MCF 10A (cell line): ENCODE data around the gene TTC23. TPM values are rescaled to one million over a fixed set of nuclear protein-coding genes. Genes with fewer than 3 reads are reported as not detected.

ENCODE experiments used
- BruUV-seq: library from RNA; stranded (reverse); fragments of 400-500 nt; replicated peaks from 2 replicates; lab custom pipeline; 2021; lab: Mats Ljungman, UMichigan
- CTCF ChIA-PET: fragments of 300-600 bp; sonication (Branson Sonifier 250); formaldehyde crosslinking; extraction: SDS; loops from one replicate; lab custom pipeline; 2021; ENCODE audit warnings: antibody characterized with exemption, inconsistent platforms; lab: Yijun Ruan, JAX
- POLR2A ChIA-PET: fragments of 300-600, 350-650 bp; sonication (Branson Sonifier 250); formaldehyde crosslinking; extraction: SDS; loops from one replicate; lab custom pipeline; 2020; ENCODE audit warnings: antibody characterized with exemption, inconsistent platforms; lab: Yijun Ruan, JAX
- DNase-seq: peaks from one replicate; pipeline ENCODE4 v3.0.0-alpha.2; 2018; ENCODE audit not compliant: unreplicated experiment
- H3K27ac Mint-ChIP-seq: one replicate; pipeline ENCODE4 v1.8.0; 2022; ENCODE audit warnings: mild to moderate bottlenecking, low read depth, mixed read lengths; ENCODE audit not compliant: unreplicated experiment
- H3K27me3 Mint-ChIP-seq: one replicate; pipeline ENCODE4 v1.8.0; 2022; ENCODE audit warnings: mixed read lengths; ENCODE audit not compliant: insufficient read depth, unreplicated experiment
- H3K36me3 Mint-ChIP-seq: one replicate; pipeline ENCODE4 v1.8.0; 2022; ENCODE audit warnings: mild to moderate bottlenecking, moderate library complexity, mixed read lengths; ENCODE audit not compliant: insufficient read depth, unreplicated experiment
- H3K4me1 Mint-ChIP-seq: one replicate; pipeline ENCODE4 v1.8.0; 2022; ENCODE audit warnings: mixed read lengths; ENCODE audit not compliant: insufficient read depth, unreplicated experiment
- H3K4me3 Mint-ChIP-seq: one replicate; pipeline ENCODE4 v1.8.0; 2022; ENCODE audit warnings: mild to moderate bottlenecking, moderate library complexity, mixed read lengths; ENCODE audit not compliant: unreplicated experiment
- H3K9me3 Mint-ChIP-seq: one replicate; pipeline ENCODE4 v1.8.0; 2022; ENCODE audit warnings: mixed read lengths; ENCODE audit not compliant: unreplicated experiment
- intact Hi-C: fragments of 100-400 bp; cut with micrococcal nuclease; formaldehyde crosslinking; loops from 2 replicates; pipeline ENCODE4 v1.14.1; 2022
- total RNA-seq: library from RNA; stranded (reverse); gene quantifications from 2 replicates; pipeline ENCODE4 v1.2.3, GENCODE V29; 2022
- TF ChIP-seq, protein P1 (sequence below): fragments of 200-600 bp; IDR thresholded peaks from one replicate; pipeline ENCODE4 v1.8.0; 2022; ENCODE audit warnings: antibody characterized with exemption, mild to moderate bottlenecking; ENCODE audit not compliant: unreplicated experiment

TTC23 gene
- total RNA-seq, 1 experiment from 2014 or later = 15.1 TPM

DNA sequence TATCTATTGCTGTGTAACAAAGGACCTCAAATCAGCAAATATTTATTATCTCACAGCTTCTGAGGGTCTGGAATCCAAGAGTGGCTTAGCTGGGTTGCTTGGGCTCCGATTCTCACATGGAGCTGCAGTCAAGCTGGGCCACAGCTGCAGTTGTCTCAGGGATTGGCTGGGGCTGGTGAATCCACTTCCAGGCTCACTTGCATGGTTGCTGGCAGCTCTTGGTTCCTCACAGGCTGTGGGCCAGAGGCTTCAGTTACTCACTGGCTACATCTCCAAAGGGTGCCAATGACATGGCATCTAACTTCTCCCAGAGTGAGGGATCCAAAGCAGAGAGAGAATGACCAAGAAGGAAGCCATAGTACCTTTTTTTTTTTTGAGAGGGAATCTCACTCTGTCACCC, 158.4 kb downstream of the TTC23 start:
- TF ChIP-seq, protein P1, sequence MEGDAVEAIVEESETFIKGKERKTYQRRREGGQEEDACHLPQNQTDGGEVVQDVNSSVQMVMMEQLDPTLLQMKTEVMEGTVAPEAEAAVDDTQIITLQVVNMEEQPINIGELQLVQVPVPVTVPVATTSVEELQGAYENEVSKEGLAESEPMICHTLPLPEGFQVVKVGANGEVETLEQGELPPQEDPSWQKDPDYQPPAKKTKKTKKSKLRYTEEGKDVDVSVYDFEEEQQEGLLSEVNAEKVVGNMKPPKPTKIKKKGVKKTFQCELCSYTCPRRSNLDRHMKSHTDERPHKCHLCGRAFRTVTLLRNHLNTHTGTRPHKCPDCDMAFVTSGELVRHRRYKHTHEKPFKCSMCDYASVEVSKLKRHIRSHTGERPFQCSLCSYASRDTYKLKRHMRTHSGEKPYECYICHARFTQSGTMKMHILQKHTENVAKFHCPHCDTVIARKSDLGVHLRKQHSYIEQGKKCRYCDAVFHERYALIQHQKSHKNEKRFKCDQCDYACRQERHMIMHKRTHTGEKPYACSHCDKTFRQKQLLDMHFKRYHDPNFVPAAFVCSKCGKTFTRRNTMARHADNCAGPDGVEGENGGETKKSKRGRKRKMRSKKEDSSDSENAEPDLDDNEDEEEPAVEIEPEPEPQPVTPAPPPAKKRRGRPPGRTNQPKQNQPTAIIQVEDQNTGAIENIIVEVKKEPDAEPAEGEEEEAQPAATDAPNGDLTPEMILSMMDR = no peak
- no peaks in the 10 kb centered on the region for H3K36me3 Mint-ChIP-seq
- no peak overlapping the region for H3K4me3 Mint-ChIP-seq
- intact Hi-C loops = no loop called here
- BruUV-seq = no TSS peak
- no peak overlapping the region for H3K27ac Mint-ChIP-seq
- H3K27me3 Mint-ChIP-seq = peaks cover 30% of the 10 kb centered on the region
- ChIA-PET CTCF (interaction anchor here (4.4 kb wide), 1 partner anchor 11 kb away, joined by 28 read pairs; no protein-coding TSS in a partner anchor), POLR2A (no interaction called here)
- no peaks in the 10 kb centered on the region for H3K4me1 Mint-ChIP-seq
- no peaks in the 10 kb centered on the region for H3K9me3 Mint-ChIP-seq
- DNase-seq = no peak

DNA sequence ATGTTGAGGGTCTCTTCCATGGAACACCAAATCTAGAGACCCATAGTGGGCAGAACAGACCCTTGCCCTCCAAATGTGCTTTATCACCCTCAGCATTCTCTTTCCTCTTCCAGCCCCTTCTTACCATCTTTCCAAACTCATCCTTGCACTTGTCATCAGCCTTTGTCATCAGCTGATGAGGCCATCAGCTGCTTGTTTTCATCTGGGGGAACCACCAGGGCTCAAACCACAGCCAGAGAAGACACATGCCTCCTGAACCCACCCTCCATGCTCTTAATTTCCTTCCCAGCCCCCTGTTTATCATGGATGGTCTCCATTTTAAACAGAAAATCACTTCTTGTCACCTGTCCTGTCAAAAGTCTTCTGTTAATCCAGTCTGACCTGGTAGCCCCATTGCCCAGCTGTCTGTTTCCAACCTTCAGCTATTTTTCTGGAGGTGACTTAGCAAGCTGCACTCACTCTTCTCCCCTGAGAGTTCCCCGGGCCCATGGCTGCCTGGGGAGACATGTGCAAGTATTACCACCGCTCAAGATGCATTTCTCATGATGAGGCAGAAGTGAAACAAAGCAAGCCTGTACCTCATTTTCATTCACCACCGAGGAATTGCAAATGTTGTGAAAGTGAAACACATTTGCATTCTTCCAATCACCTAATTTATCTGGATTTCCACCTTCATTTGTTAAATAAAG, 159.2 kb downstream of the TTC23 start:
- Mint-ChIP-seq H3K4me1 (no peaks in the 10 kb centered on the region), H3K36me3 (no peaks in the 10 kb centered on the region), H3K27me3 (peaks cover 30% of the 10 kb centered on the region), H3K27ac (no peak overlapping the region), H3K9me3 (no peaks in the 10 kb centered on the region), H3K4me3 (no peak overlapping the region)
- POLR2A ChIA-PET = no interaction called here
- intact Hi-C loops = no loop called here
- TF ChIP-seq, protein P1 = no peak
- BruUV-seq = no TSS peak
- DNase-seq = no peak
- CTCF ChIA-PET = interaction anchor here (0.9 to 4.4 kb wide), 2 partner anchors 12 to 635 kb away, joined by 3 to 28 read pairs; no protein-coding TSS in a partner anchor

DNA sequence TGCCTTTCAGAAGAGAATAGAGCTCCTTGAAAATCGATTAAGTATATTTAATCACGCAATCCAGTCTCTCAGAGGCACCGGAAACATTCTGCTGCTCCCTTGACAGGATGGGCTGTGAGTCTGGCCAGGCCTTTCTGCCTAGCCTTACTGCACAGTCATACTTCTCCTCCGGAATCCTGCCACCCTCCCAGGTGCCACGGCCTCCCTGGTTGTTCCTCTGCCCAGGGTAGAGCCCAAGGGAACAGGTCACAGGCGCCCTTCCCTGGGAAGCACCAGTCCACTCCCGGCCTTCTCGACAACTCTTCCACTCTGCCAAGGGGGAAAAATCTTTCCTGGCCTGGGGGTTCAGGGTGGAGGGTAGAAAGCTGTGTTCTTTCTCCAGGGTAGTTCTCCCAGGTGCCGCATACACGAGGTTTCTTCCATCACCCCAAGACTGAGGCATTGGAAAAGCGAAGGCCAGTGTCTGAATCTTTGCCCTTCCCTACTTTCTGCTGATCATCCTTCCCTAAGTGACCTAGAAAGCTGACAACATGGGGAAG, 161.9 kb downstream of the TTC23 start:
- H3K27me3 Mint-ChIP-seq = peaks cover 30% of the 10 kb centered on the region
- no peak overlapping the region for H3K27ac Mint-ChIP-seq
- TF ChIP-seq, protein P1 = no peak
- H3K36me3 Mint-ChIP-seq = no peaks in the 10 kb centered on the region
- H3K4me1 Mint-ChIP-seq = no peaks in the 10 kb centered on the region
- no peak overlapping the region for H3K4me3 Mint-ChIP-seq
- no TSS peak for BruUV-seq
- H3K9me3 Mint-ChIP-seq = no peaks in the 10 kb centered on the region
- CTCF ChIA-PET = interaction anchor here (0.6 to 3.8 kb wide), 4 partner anchors 11 to 126 kb away, joined by 3 to 24 read pairs (median 7); no protein-coding TSS in a partner anchor
- DNase-seq = no peak
- intact Hi-C loops = no loop called here
- POLR2A ChIA-PET = no interaction called here

DNA sequence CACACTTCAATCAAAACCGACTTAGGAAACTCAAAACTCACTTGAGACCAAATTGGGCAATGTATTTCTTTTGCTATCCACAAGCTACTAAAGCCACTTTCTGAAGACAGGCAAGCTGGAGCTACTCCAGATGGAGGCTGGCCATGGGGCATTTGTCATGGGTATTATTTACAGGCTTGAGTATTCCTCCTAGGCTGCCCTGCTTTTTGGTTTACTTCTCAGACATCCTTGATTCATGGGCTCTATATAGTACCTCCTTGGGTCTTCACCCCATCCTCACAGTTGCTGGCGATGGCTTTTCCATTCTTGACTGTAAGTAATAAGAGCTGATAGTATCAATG, 163.1 kb downstream of the TTC23 start:
- BruUV-seq = no TSS peak
- intact Hi-C loops = no loop called here
- no peaks in the 10 kb centered on the region for H3K36me3 Mint-ChIP-seq
- no peak for DNase-seq
- ChIA-PET CTCF (interaction anchor here (0.6 to 3.8 kb wide), 3 partner anchors 10 to 285 kb away, joined by 3 to 24 read pairs (median 10); no protein-coding TSS in a partner anchor), POLR2A (no interaction called here)
- H3K4me3 Mint-ChIP-seq = no peak overlapping the region
- H3K27me3 Mint-ChIP-seq = peaks cover 40% of the 10 kb centered on the region
- H3K4me1 Mint-ChIP-seq = no peaks in the 10 kb centered on the region
- TF ChIP-seq, protein P1 = no peak
- no peak overlapping the region for H3K27ac Mint-ChIP-seq
- no peaks in the 10 kb centered on the region for H3K9me3 Mint-ChIP-seq

Other genes with a start within 250 kb of the TTC23 start
- not detected in 2 replicates for gene PGPEP1L, start 241.8 kb downstream of the TTC23 start, total RNA-seq
- gene SYNM, start 144.5 kb downstream of the TTC23 start, total RNA-seq = 0.12 TPM in 2 replicates
- gene LRRC28, start 1.9 kb upstream of the TTC23 start, total RNA-seq = 10.6 and 11.4 TPM in 2 replicates